GM21786 (cell line): ENCODE results near the gene CLASP2.
A peak's percentile ranks its signal among the peaks of the same experiment; 100 is the strongest.
"Not testable (repeated sequence)": the region's sequence is repeated elsewhere in the genome, so short reads cannot be mapped to it uniquely, and the experiment has no call there.

Experiments used
- ATAC-seq: cut with Tn5 transposase; IDR thresholded peaks from one replicate; pipeline ENCODE4 v1.9.1; 2021; ENCODE audit not compliant: unreplicated experiment

CLASP2 gene

DNA sequence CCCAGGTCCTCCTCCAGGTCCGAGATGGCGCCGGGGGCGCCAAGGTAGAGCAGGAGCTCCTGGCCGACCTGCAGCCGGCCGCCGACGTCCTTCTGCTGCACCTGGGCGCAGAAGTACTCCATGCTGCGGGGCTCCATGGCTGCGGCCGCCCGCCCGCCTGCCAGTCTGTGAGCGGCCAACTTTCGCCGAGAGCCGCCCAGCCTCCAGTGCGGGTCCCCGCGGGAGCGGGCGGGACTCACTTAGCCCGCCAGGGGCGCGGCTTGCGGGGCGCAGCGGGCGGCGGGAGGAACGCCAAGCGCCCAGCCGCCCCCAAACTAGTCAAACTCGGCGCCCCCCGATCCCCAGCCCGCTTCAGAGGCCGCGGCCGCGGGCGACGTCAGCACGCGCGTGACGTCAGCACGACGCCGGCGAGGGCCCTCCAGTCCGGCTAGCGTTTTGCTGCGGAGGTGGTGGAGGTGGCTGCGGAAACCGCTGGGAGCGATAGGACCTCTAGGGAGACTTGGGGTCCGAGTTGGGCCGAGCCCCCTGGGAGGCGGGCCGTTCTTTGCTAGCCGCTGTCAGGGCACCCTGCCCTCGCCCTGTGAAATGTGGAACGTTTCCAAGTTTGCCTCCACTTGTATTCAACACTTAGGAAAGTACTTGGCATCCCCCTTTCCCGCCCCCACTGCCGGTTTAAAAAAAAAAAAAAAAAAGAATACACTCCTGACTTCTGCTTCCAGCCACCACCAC, at the start of gene CLASP2:
CLASP2 (minus strand) TSS at position 389 of the 729 bp plus-strand sequence; CDS start at position 137, 252 bp downstream.
- ATAC-seq = peak; percentile 94

DNA sequence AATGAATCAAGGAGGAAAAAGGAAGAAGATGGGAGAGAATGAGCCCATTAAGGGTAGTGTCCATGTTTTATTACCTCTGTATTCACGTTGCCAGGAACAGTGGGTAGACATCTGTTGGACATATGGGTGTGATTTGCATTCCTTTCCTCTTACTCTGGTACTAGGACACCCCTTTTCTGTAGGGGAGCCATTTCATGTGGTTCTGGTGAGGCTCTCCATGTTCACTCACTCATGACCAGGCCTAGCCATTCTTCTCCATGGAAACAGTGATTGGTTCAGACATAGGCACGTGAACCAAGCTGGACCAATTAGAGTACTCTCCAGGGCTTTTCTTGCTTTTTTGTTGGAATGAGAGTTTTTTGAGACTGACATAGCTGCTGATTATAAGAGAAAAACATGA, 40.8 kb upstream of the CLASP2 start:
- no peak for ATAC-seq

DNA sequence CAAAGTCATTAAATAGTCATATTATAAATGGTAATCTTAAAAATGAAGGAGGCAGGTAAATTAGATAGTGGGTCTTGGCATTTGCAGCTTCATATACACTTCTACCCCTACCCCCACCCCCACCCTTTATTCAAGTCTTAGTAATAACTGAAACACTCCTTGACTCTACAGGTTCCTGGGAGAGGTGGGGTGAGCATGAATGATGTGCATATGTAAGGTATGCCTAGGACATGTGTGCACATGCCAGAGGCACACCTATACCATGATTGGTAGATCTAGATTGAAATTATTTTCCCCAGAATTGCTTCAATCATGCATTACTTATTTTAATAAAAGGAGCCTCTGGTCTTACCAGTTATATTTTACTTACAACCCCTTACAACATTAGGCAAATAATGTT, 40.2 kb upstream of the CLASP2 start:
- no peak for ATAC-seq

- not testable (repeated sequence) for ATAC-seq
These were observed 36.3 kb upstream of the CLASP2 start for GRCh38 chr3:33754391-33754790.

GRCh38 chr3:33751336-33751735, 33.3 kb upstream of the CLASP2 start:
- no peak for ATAC-seq

DNA sequence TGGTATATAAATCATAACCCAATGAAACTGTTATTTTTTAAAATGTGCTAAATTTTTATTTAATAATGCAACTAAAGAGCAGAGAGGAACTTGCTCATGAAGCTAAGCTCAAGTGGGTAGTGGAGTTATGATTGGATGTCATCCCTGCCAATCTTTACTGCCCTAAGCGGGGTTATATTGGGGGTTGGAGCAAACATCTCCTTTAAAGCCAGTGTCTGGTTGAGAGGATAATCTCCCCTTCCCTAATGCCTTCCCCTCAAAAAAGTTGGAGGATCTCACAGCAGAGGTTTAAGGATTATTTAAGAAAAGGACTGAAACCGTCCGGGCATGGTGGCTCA, 32.1 kb upstream of the CLASP2 start:
- ATAC-seq = no peak

DNA sequence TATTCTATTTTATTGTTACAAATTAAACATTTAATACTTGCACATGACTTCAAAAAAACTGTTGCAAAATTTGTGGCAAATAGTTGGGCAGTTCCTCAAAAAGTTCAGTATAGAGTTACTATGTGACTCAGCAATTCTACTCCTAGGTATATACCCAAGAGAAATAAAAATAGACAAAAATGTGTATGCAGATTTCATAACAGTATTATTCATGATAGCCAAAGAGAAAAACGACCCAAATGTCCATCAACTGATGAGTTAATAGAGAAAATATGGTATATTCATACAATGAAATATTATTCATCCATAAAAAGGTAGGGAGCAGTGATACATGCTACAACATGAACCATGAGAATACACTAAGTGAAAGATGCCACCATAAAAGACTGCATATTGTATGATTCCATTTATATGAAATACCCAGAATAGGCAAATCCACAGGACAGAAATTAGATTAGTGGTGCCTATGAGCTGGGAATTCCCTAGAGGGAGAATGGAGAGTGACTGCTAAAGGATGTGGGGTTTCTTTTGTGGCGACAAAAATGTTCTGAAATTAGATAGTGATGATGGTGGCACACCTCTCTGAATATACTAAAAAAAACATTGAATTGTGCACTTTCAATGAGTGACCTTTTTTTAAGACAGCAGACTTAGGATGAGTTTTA, 31.6 kb upstream of the CLASP2 start:
- ATAC-seq = no peak

DNA sequence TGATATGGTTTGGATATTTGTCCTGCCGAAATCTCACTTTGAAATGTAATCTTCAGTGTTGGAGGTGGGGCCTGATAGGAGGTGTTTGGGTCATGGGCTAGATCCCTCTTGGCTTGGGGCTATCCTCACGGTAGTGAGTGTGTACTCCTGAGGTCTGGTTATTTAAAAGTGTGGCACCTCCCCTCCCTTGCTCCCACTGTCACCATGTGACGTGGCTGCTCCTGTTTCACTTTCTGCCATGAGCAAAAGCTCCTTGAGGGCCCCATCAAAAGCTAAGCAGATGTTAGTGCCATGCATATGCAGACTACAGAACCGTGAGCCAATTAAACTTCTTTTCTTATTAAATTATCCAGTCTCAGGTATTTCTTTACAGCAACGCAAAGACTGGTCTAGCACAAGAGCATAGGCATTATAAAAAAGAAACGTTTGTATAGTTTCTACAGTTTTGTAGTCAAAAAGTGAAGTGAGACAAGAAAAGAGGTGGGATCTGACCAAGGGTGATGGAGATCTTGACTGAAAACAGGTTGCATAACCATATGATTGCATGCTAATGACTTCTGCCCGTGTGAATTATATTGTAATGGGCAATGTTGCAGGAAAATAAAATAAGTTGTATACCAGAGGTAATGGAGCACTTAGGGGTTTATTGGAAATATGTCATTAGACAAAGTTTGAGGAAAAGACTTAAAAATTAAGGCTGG, 28.5 kb upstream of the CLASP2 start:
- peak; percentile 70 for ATAC-seq

DNA sequence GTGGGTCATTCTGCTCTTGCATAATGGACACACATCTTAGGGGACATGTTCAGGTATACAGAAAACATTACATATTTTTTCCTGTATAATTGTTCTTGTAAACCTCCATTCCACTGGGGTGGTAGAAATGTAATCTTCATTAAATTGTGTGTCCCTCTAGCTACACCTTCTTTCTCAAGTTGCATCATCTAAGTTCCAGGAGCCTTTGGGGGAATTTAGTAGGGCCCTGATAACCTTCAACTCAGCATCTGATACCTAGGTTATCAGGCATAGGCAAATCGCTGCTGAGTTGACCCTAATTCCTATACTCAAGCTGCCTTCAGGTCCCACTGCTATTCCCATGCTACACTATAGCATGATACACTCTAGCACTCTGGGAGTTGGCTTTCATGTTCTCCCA, 19.1 kb upstream of the CLASP2 start:
- no peak for ATAC-seq

DNA sequence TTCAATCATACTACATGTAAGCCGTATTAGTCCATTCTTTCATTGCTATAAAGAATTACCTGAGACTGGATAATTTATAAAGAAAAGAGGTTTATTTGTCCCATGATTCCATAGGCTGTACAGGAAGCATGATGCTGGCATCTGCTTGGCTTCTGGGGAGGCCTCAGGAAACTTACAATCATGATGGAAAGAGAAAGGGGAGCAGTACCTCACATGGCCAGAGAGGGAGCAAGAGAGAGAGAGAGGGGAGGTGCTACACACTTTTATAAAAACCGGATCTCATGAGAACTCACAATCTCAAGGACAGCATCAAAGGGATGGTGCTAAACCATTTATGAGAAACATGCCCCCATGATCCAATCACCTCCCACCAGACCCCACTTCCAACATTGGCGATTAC, 14.3 kb upstream of the CLASP2 start:
- no peak for ATAC-seq

- peak; percentile 83 for ATAC-seq
These were observed 11.9 kb upstream of the CLASP2 start for GRCh38 chr3:33729993-33730392.

GRCh38 chr3:33724256-33724655, 6.2 kb upstream of the CLASP2 start:
- no peak for ATAC-seq

DNA sequence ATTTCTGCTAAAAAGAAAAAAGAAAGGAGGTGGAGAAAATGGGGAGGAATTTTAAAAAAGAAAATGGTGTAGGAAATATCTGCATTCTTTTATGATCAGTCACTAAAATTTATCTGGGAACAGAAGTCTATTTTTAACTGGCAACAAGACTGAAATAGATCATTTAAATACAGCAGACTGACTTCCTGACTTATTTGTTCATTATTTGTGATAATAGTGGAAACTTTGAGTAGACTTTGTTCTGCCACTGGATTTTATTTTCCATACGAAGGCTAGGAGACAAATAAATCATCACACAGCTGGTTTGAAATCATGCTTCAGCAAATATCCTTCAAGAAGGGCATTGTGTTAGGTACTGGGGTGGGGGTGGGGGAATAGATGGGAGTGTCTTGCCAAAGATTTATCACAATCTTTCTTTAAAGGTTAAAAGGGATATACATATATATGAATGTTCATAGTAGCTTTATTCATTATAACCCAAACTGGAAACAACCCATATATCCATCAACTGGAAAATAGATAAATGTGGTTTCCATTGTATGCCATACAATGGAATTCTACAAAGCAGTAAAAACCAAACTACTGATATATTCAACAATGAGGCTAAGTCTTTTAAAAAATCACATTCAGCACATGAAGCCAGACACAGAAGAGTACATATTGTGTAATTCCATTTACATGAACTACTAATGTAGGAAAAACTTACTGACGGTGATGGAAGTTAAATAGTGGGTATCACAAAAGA, 4.7 kb upstream of the CLASP2 start:
- no peak for ATAC-seq

DNA sequence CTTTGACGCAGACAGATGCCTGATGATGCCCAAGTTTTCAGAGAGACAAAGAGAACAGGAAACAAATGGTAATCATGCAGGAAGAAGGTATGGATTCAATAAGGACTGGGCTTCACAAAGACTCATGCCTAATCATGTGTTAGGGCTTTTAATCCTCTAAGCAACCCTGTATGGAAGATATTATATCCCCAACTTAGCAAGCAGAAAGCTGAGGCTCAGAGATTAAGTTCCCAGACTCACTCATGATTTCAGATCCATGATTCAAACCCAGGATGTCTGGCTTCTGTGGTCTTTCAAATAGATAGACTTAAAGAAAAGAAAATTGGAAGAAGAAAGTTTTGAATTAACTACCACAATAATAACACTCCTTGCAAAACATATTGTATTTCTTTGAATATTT, 4.1 kb upstream of the CLASP2 start:
- ATAC-seq = no peak

DNA sequence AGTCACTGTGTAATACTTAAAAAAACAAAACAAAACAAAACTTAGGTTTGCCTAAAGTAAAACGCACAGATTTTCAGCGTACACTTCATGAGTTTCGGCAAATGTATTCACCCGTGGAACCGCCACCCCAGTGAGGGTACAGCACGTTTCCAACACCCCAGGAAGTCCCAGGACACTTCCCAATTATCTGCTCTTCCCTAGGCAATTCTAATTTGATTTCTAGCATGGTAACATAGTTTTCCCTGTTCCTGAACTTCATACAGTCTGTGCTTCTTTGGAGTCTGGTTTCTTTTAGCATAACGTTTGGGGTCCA, 497 bp upstream of the CLASP2 start:
- no peak for ATAC-seq

DNA sequence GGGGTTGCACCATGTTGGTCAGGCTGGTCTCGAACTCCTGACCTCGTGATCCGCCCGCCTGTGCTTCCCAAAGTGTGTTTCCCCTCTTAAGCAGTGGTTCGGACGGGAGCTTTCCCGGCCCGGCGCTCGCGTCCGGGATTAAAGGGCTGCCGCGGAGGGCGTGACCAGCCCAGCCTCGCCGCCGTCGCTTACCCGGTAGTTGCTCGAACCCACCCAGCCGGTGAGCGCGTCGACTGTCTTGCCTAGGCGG, 513 bp downstream of the CLASP2 start:
- ATAC-seq = peak; percentile 49

- no peak for ATAC-seq
These were observed 1.8 kb downstream of the CLASP2 start for GRCh38 chr3:33716227-33716626.

DNA sequence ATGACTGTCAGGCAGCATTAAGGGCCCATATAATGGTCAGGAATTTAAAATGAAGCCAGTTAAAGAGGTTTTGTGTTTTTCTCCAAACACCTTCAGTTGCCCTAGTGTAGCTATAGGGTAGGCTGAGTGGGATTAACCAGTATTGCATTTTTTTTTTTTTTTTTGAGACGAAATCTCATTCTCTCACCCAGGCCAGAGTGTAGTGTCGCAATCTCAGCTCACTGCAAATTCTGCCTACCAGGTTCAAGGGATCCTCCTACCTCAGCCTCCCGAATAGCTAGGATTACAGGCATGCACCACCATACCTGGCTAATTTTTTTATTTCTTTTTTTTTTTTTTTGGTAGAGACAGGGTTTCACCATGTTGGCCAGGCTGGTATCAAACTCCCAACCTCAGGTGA, 7.0 kb downstream of the CLASP2 start:
- no peak for ATAC-seq

GRCh38 chr3:33706056-33706455, 12.0 kb downstream of the CLASP2 start:
- ATAC-seq = no peak

GRCh38 chr3:33704891-33705290, 13.2 kb downstream of the CLASP2 start:
- no peak for ATAC-seq

GRCh38 chr3:33699275-33699674, 18.8 kb downstream of the CLASP2 start:
- ATAC-seq = no peak

DNA sequence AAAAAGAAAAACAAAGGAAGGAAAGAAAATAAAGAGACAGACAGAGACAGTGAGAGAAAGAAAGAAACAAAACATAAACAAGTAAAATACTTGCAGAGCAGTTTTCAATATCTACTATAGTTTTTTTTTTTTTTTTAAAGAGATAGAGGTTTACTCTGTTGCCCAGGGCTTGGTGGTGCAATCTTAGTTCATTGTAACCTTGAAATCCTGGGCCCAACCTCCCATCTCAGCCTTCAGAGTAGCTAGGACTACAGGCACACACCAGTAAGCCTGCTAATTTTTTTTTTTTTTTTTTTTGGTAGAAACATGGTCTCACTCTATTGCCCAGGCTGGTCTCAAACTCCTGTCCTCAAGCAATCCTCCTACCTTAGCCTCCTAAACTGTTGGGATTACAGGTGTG, 23.1 kb downstream of the CLASP2 start:
- ATAC-seq = no peak
